IPS-NIHi7 (cell line): Measurements from ENCODE around the gene FCN1.

ENCODE experiments used
- DNase-seq: peaks from one replicate; pipeline ENCODE4 v3.0.0; 2012; ENCODE audit warnings: mixed read lengths; ENCODE audit errors: extremely low spot score

Gene FCN1

DNA sequence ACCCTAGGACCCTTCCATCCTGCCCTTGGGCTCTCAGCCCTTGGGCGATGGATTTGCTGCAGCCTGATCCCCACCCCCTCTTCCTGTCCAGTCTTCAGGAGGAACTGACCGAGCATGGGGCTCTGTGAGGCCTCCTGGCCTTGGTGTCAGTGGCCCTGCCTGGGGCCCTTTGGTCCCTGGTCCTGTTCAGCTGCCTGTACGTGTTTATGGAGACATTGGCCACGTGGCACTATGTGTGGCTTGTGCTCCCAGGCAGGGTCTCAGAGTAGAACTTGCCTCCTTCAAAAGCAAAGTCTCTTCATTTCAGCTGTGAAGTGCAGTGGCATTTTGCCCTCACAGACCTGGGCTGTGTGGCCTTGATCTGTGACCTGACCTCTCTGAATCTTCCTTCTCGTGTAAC is 26.0 kb downstream of the FCN1 start:
- DNase-seq, result no peak

DNA sequence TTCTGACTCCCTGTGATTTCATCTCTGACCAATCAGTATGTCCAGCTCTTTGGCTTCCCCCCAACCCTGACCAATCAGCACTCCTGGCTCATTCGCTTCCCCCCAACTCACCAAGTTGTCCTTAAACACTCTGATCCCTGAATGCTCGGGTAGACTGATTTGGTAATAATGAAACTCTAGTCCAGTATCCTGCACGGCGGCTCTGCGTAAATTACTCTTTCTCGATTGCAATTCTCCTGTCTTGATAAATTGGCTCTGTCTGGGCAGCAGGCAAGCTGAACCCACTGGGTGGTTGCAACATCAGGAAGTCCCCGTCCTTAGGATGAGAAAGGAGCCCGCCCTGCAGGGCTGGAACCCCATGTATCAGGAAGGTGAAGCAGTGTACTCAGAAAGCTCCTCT is 26.7 kb downstream of the FCN1 start:
- DNase-seq, result no peak

- DNase-seq, result no peak
Observed at GRCh38 chr9:134890155-134890495, 27.6 kb downstream of the FCN1 start.

GRCh38 chr9:134889386-134890154 is 28.1 kb downstream of the FCN1 start:
- DNase-seq, result no peak

GRCh38 chr9:134888603-134889190 is 29.0 kb downstream of the FCN1 start:
- no peak for DNase-seq

- no peak for DNase-seq
Observed at GRCh38 chr9:134887686-134888602, 29.8 kb downstream of the FCN1 start.

DNA sequence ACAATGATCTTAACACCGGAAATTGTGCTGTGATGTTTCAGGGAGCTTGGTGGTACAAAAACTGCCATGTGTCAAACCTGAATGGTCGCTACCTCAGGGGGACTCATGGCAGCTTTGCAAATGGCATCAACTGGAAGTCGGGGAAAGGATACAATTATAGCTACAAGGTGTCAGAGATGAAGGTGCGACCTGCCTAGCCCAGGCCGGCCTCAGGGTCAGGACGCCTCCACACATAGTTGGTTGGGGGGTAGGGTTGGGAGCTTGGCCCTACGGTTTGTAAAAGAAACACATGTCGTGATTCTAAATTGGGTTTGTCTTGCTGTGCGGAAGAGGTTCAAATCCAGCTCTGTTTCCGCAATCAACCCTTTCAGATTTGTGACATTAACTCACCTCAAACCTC is 30.5 kb downstream of the FCN1 start:
- DNase-seq, result no peak

DNA sequence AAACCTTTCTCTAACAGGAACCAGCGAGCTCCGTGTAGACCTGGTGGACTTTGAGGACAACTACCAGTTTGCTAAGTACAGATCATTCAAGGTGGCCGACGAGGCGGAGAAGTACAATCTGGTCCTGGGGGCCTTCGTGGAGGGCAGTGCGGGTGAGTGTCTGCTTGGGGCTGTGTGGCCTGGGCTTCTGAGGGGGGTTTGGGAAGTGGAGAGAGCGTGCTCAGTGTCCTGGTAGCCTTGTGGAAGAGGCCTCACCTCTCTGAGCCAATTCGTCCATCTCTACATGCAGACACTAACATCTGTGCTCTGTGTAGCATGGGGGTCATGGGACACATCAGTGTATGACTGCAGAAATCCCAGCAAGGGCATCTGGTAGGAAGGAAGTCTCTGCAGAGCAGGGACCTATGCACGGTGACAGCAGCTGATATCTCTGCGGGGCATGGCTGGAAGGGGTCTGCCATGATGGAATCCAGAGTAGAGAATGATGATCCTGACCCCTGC is 31.2 kb downstream of the FCN1 start:
- no peak for DNase-seq

DNA sequence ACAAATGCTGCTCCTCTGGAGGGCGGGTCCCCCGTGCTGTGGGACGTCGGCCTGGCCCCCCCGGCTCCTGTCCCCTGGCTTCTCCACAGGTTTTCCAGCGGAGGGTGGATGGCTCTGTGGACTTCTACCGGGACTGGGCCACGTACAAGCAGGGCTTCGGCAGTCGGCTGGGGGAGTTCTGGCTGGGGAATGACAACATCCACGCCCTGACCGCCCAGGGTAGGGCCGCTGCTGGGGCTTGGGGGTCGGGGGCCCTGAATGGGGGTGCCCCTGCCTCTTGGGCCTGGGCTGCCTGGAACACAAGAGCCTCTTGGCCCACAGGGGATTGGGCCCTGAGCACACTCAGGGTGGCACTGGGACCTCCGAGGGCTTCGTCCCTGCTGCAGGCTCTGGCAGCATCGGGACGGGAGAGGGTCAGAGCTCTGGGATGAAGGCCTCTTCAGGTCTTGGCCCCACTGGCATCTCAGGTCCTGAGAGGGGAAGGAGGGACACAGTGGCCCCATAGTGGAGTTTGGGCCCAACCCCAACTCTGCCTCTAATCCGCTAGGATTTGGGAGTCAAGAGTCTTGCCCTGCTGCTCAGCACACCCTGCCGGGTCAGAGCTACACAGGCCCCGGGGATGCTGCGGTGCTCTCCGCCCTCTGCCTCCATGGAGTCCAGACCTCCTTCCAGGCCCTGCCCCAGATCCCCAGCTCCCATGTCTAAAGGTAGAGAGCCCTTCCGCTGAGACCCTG is 31.9 kb downstream of the FCN1 start:
- no peak for DNase-seq

DNA sequence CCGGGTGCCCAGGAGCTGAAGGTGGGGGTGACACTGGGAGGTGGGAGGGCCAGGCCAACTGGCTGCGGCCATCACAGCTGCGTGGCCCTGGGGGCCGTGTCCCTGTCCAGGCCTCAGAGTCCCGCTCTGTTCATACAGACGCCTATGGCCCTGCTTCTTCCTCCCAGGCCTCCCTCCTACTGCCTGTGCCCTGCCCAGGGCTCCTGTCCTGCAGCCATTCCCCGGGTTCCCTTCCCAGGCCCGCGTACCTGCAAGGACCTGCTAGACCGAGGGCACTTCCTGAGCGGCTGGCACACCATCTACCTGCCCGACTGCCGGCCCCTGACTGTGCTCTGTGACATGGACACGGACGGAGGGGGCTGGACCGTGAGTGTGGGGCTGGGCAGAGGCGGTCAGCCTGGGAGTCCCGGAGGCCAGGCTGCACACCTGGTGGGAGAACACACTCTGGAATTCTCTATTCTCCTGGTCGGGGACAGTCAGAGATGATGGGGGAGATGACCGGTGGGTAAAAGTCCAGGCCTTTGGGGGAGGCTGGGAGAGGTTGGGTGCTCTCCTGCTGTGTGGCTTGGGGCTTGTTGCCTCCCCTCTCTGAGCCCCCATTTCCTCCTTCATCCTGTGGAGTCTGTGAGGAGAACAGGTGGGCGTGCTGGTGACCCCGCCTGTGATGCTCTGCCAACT is 32.6 kb downstream of the FCN1 start:
- no peak for DNase-seq

- no peak for DNase-seq
Observed at GRCh38 chr9:134884492-134884891, 33.2 kb downstream of the FCN1 start.

DNA sequence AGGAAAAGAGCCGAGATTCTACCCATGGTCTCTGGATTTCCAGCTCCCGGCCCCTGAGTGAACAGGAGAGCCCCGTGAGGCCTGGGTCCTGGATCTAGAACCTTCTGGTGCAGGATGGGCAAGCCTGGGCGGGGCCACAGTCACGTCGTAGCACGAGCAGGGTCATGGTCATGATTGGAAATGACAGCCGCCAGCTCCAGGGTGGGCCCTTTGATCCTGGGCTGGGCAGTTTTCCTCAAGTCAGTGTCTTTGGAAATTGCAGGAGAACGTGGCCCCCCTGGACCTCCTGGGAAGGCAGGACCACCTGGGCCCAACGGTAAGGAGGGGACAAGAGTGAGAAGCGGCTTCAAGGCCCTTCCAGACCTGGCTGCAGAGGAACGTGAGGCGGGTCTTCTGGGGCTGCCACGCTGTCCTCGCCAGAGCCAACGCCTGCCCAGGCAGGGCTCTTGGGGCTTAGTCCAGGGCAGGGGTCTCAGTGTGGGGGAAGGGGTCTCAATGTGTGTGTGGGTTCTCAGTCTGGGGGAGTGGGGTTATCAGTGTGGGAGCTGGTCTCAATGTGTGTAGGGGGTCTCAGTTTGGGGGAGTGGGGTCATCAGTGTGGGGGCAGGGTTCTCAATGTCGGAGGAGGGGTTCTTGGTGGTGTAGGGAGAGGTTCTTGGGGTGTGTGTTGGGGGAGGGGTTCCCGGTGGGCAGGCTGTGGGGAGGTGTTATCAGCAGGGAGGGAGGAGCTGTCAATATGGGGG is 34.5 kb downstream of the FCN1 start:
- DNase-seq, result no peak

DNA sequence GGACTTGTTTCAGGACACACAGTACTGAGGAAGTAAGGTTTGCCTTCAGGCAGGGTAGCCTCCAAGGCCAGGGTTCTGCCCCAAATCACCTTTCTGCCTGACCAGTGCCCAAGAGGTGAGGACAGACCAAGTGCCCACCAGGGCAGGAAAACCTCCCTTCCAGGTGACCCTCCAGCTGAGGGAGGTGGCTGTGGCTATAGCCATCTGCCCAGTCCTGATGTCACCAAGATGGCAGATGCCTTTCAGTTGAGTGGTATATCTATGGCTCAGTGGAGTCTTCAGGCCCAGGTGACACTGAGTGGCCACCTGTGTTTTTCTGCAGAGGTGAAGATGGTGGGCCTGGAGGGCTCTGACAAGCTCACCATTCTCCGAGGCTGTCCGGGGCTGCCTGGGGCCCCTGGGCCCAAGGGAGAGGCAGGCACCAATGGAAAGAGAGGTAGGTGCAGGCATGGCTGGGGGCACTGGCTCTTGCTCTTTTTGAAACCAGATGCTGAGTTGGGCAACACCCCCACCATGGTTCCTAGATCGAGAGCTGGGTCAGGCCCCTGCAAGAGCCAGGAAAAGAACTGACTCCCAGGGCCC is 35.4 kb downstream of the FCN1 start:
- no peak for DNase-seq

- DNase-seq, result no peak
Observed at GRCh38 chr9:134881313-134881670, 36.4 kb downstream of the FCN1 start.

- no peak for DNase-seq
Observed at GRCh38 chr9:134880484-134881312, 37.0 kb downstream of the FCN1 start, which contains the start of gene FCN2. FCN2 (plus strand) TSS chr9:134880810; CDS start chr9:134880822, 12 bp downstream.

- DNase-seq, result no peak
Observed at GRCh38 chr9:134879664-134880483, 37.8 kb downstream of the FCN1 start.

- DNase-seq, result no peak
Observed at GRCh38 chr9:134877541-134877940, 40.2 kb downstream of the FCN1 start.

DNA sequence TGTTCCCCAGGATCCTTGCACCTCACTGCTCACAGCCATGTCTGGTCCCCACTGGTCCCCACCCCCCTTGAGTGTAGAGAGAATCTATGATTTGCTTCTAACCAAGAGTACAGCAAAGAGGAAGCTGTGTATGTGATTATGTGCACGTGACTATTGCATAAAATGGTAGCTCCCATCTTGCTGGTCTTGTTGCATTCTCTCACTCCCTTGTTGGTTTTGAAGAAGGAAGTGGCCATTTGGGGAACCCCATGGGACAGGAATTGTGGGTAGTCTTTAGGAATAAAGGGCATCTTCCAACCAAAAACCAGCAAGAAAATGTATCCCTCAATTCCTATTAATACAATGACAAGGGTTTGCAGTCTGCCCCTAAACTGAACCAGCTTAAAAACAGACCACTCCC is 42.3 kb downstream of the FCN1 start:
- DNase-seq, result no peak
